GM10847 (cell line): Measurements from ENCODE around the gene COL19A1.

ENCODE experiments used
- POLR2A ChIP-seq: IDR thresholded peaks from 2 replicates; pipeline ENCODE4 v1.6.1; 2011; ENCODE audit not compliant: insufficient read length; ENCODE audit errors: extremely low read depth

Gene COL19A1

GRCh38 chr6:70236343-70236742 is 370.0 kb downstream of the COL19A1 start:
- no peak for TF ChIP-seq POLR2A

- no peak for TF ChIP-seq POLR2A
These were observed 374.7 kb downstream of the COL19A1 start for GRCh38 chr6:70241031-70241430.

GRCh38 chr6:70241991-70242420 is 375.6 kb downstream of the COL19A1 start:
- TF ChIP-seq POLR2A: no peak

- TF ChIP-seq POLR2A: no peak
These were observed 379.8 kb downstream of the COL19A1 start for GRCh38 chr6:70246118-70246517.

GRCh38 chr6:70252604-70253003 is 386.2 kb downstream of the COL19A1 start:
- no peak for TF ChIP-seq POLR2A

GRCh38 chr6:70253923-70254322 is 387.6 kb downstream of the COL19A1 start:
- TF ChIP-seq POLR2A: no peak

- no peak for TF ChIP-seq POLR2A
These were observed 388.4 kb downstream of the COL19A1 start for GRCh38 chr6:70254784-70255183.

GRCh38 chr6:70257768-70258273 is 391.5 kb downstream of the COL19A1 start:
- no peak for TF ChIP-seq POLR2A

GRCh38 chr6:70258483-70258882 is 392.1 kb downstream of the COL19A1 start:
- TF ChIP-seq POLR2A: no peak
